Left hindlimb (tissue), 1 donor: ENCODE measurements around the gene CCSER1.
"Not testable (repeated sequence)": the region's sequence is repeated elsewhere in the genome, so short reads cannot be mapped to it uniquely, and the experiment has no call there.

ENCODE experiments used
- DNase-seq: peaks from one replicate; pipeline ENCODE4 v3.0.0-alpha.2; 2018

The CCSER1 gene

DNA sequence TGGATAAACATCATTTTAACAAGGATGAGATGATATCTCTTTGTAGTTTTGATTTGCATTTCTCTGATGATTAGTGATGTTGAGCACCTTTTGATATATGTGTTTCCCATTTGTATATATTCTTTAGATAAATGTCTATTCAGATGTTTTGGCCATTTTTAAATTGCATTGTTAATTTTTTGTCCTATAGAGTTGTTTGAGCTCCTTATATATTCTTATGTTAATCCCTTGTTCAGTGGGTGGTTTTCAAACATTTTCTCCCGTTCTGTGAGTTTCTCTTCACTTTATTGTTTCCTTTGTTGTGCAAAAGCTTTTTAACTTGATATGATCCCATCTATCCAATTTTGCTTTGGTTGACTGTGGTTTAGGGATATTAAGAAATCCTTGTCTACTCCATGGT is 606.0 kb downstream of the CCSER1 start:
- no peak for DNase-seq

GRCh38 chr4:90745176-90745575 is 618.0 kb downstream of the CCSER1 start:
- no peak for DNase-seq

DNA sequence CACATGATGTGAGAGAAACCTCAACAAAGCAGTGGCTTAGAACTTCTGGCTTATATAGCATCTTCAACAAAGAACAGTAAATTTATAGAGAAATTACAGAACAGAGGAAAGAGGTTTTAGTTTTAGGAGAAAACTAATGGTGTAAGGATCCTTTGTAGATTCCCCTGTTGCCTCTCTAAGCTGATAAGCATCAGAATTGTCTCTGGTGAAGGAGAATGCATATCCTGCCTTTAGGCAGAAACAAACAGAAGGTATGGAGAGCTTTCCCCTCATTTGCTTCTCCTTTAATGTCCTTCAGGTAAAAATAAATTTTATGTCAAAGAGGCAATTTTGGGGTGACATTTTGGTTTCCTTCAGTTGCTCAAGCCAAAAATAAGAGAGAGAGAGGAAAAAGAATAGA is 625.9 kb downstream of the CCSER1 start:
- no peak for DNase-seq

- no peak for DNase-seq
Measured at GRCh38 chr4:90757534-90758060, 630.4 kb downstream of the CCSER1 start.

DNA sequence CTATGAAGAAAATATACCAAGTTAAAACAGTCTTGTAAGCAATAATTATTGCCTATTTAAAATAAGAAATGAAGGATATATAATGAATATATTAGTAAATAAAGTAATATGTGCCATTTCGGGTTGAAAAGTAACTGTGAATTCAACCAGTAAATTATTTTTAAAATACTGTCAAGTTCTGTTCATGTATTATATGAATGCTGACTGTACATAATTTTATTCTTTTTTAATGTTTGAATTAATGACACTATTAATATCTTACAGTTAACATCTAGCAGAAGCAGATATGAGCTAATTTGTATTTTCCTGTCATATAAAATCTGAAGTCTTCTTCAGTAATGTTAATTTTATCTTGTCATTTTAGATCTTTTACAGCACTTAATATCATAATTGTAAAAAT is 632.9 kb downstream of the CCSER1 start:
- DNase-seq, result no peak

GRCh38 chr4:90766837-90767236 is 639.6 kb downstream of the CCSER1 start:
- no peak for DNase-seq

- DNase-seq, result no peak
Measured at GRCh38 chr4:90769251-90769650, 642.1 kb downstream of the CCSER1 start.

- no peak for DNase-seq
Measured at GRCh38 chr4:90780193-90780592, 653.0 kb downstream of the CCSER1 start.

DNA sequence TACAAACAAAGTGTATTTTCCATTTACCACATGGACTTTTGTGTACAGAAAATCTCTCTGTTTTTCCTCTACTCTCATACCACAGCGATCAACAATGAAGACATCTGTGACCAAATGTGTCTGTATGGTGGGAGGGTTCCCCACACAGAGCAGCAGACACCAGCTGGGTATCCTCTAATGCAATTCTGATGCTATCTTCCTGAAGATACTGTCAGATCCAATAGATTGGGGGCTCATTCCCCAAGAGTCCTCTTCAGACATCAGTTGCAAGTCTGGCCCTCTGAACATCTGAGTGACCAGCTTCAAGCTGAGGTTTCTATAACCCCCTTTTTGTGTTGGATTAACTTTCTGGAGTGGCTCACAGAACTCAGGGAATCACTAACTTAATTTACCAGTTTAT is 659.4 kb downstream of the CCSER1 start:
- DNase-seq, result no peak

GRCh38 chr4:90792696-90793095 is 665.5 kb downstream of the CCSER1 start:
- DNase-seq, result no peak

- no peak for DNase-seq
Measured at GRCh38 chr4:90798948-90799347, 671.8 kb downstream of the CCSER1 start.

DNA sequence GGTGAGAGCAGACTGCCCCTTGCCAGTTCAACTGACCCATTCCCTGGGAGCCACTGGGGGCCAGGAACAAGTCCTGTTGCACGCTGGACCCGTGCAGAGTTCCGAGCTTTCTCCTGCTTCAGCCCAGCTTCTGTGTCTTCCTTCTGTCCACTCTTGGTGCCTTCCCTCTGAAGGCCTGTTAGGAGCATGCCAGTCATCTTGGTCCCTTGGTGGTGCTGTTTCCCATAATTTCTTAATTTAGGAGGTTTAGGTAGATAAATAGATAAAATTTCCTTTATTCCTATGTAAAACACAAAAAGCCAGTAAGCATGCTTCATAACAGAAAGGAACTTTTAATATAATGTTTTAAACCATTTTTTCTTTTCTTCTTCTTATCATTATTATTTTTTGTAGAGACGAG is 672.7 kb downstream of the CCSER1 start:
- DNase-seq, result no peak

- DNase-seq, result no peak
Measured at GRCh38 chr4:90815569-90815968, 688.4 kb downstream of the CCSER1 start.

DNA sequence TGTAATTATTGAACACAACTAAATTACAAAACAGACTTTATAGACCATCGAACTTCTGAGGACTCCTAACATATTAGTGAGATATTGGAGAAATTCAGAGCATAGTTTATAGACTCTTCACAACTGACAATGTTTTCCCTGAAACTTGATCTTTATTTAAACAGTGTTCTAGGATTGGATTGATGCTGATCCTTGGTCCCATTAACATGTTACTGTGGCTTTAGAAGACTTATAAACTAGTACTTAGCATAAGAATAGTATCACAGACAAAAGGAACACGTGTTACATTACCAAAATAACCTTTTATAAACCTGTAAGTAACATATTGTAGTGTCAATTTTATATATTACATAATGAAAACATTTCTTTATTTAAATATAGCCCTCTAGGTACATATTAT is 689.6 kb downstream of the CCSER1 start:
- no peak for DNase-seq

DNA sequence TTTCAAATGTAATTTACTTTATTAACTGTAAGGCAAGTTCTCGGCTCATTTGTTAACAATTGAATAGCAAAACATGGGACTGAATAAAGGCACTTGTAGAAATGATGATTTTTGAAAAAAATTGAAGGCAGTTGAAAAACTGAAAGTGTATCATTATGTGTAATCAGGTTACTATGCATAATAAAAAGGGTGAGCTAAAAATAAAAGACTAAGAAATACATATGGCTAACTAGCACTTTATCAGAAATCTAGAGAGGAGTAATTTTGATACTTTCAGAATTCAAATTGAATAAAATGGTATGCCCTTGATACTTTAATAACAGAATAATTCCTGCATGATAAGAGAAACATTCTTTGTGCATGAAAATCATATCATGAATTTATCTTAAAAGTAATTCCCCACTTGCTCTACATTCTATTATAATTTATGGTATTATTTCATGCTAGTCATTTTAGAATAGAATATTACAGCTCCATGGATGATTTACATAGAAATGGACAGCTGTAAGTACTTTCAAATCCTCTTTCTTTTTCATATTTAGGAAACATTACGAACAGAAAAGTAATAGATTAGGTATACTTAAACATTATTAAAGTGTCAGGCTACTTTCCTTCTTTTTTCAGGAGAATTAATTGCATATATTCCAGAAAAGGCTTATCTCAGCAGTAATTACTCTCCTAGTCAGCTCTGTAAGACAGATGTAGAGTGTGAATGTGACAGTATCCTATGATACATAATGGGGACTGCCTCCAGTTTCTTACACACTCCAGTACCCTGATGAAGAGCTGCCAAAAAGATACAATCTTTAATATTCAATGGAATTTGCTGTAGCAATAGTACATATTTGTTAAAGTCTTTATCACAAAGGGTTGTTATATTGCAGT is 697.3 kb downstream of the CCSER1 start:
- no peak for DNase-seq

DNA sequence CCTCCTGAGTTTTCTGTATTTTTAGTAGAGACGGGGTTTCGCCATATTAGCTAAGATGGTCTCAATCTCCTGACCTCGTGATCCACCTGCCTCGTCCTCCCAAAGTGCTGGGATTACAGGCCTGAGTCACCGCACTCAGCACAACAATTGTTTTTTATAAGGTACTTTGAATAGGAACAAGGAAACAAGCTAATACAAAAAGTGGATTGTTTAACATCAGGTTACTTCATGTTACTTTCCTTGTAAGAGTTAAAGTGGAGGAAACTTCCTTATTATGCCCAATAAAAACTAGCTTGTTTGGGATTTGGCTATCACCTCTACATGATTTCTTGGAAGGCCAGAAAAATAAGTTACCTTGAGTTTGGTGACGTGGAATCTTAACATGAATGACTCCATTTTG is 698.7 kb downstream of the CCSER1 start:
- DNase-seq, result no peak

- no peak for DNase-seq
Measured at GRCh38 chr4:90833706-90834105, 706.5 kb downstream of the CCSER1 start.

GRCh38 chr4:90837241-90837640 is 710.0 kb downstream of the CCSER1 start:
- DNase-seq, result no peak

GRCh38 chr4:90838859-90839258 is 711.7 kb downstream of the CCSER1 start:
- not testable (repeated sequence) for DNase-seq

DNA sequence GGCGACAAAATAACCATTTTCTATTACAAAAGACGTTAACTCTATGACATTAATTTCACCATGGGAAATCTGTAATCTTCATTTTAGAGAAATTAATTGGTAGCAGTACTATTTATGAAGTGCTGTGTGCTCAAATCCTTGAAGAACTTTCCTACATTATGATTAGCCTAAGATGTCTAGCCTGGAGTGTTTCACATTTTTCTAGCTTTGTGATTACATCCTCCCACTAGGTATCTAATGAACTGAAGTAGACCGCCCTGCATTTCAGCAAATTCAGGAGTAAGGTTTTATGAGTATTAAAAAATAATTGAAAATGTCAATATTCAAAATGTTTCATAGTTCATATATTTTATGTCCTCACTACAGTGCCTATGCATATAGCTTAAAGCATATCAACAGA is 713.1 kb downstream of the CCSER1 start:
- DNase-seq, result no peak

DNA sequence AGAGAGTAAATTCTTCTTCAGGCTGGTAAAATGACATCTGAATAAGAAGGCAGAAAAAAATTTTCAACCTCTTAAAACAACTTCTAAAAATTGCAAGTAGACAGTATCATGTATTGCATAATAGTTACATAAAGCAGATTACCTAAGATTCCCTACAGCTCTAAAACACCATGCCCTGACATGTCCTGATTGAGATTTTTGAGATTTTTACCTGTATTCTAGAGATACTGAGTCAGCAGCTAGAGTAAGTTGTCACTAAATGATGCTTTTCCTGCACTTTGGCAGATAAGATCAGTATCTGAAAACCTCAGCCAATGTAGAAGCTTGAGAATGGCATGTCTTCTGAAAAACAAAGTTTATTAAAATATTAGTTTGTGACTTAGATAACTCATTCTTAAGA is 713.6 kb downstream of the CCSER1 start:
- DNase-seq, result no peak

- no peak for DNase-seq
Measured at GRCh38 chr4:90841676-90842075, 714.5 kb downstream of the CCSER1 start.

DNA sequence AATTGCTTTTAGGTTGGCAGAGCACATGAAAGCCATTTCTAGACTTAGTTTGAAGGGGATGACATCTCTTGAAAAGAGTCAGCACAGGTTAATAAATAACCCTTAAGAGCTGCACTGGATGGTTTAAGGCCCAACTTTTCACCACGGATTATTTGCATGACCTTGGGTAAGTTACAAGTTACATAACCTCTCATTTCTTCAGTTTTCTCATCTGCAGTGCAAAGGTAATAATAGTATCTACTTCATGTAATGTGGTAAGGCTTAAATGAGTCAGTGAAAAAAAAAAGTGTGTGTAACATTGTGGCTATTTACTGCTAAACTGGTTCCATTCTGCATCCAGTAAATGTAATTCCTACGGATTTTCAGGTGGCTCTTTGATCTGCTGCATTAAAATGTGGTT is 715.8 kb downstream of the CCSER1 start:
- no peak for DNase-seq

DNA sequence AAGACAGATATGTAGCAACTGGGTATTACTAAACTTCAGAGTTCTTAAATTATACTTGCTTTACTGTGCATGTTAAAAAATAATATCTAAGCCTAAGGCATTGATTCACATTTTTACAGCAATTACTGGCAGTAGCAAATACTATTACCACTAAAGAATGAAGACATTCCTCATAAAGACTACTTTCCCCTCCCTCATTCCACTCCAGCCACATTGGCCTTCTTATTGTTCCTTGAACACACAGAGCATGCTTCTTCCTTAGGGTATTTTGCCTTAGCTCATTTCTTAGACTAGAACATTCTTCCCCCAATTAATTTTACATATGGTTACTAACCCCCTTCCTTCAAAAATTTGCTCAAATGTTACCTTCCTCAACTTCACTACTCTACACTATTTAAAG is 717.0 kb downstream of the CCSER1 start:
- no peak for DNase-seq

DNA sequence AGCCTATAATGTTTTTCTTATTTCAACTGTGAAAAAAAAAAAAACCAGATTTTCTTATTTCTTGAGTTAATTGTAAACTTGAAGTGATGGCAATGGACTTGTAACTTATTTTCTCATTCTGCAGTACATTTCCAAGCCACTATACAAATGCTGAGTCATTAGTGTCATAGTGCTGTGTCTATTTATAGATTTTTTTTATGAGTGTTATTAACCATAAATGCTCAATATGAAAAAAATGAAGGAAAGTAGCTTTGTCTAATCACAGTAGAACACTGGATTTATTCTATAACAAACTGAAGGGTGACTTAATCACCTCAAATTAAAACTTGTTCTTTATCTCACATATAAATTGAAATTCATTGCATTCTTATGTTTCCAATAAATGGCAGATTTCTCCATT is 718.6 kb downstream of the CCSER1 start:
- DNase-seq, result no peak
